Urinary bladder (tissue), 4 donors: ENCODE measurements around the gene MTA3. TPM values are rescaled to one million over a fixed set of nuclear protein-coding genes. Genes with fewer than 3 reads are reported as not detected.
"Not testable (repeated sequence)": the region's sequence is repeated elsewhere in the genome, so short reads cannot be mapped to it uniquely, and the experiment has no call there.

Experiments
- DNase-seq: peaks from one replicate; pipeline ENCODE4 v3.0.0-alpha.2; 2015; ENCODE audit errors: extremely low spot score
- H3K27ac ChIP-seq: one replicate; pipeline ENCODE4 v1.5.1; 2013; ENCODE audit warnings: low read depth, mild to moderate bottlenecking, moderate library complexity
- H3K36me3 ChIP-seq: one replicate; pipeline ENCODE4 v1.6.1; 2013; ENCODE audit warnings: mild to moderate bottlenecking, moderate library complexity; ENCODE audit not compliant: insufficient read depth
- H3K4me1 ChIP-seq: one replicate; pipeline ENCODE4 v1.6.1; 2013; ENCODE audit warnings: mild to moderate bottlenecking, moderate library complexity; ENCODE audit not compliant: insufficient read depth
- H3K4me3 ChIP-seq: one replicate; pipeline ENCODE4 v1.5.1; 2013; ENCODE audit warnings: low read depth, low read length
- WGBS: extraction: QIAGEN DNeasy Blood & Tissue Kit; methylation state at CpG from one replicate; pipeline ENCODE4 v1.1.7; 2013; 5-methylcytosine and 5-hydroxymethylcytosine counted together
- polyA plus RNA-seq: library from polyadenylated mRNA; stranded (reverse); fragments of 200-250 nt; gene quantifications from one replicate; pipeline ENCODE4 v1.2.3, GENCODE V29; 2013
- total RNA-seq: library from RNA; depleted of rRNA; stranded (reverse); fragments of >200 nt; gene quantifications from one replicate; pipeline ENCODE4 v1.2.3, GENCODE V29; 2014
- donor health status: healthy with polysubstance abuse.
- donor health status: healthy.

Gene MTA3
- total and polyA plus RNA-seq, 2 donors: 28.0 to 62.3 TPM

DNA sequence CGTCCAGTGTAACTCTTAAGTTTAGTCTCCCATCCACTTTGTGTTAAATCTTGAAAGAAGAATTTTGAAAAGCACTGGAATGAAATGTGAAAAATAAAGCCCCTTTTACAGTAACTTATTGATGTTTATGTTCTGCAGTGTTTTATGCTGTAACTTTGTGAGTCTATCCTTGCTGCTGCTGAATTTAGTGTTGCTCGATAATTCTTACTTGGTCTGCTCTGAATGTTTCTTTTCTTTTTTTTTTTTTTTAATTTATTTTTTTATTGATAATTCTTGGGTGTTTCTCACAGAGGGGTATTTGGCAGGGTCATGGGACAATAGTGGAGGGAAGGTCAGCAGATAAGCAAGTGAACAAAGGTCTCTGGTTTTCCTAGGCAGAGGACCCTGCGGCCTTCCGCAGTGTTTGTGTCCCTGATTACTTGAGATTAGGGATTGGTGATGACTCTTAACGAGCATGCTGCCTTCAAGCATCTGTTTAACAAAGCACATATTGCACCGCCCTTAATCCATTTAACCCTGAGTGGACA is 36.0 kb downstream of the MTA3 start:
- H3K27ac ChIP-seq, H3K4me3 ChIP-seq, H3K36me3 ChIP-seq, DNase-seq, H3K4me1 ChIP-seq: not testable (repeated sequence)
- 85% methylated on average over 6 of the region's 6 CpGs for WGBS

DNA sequence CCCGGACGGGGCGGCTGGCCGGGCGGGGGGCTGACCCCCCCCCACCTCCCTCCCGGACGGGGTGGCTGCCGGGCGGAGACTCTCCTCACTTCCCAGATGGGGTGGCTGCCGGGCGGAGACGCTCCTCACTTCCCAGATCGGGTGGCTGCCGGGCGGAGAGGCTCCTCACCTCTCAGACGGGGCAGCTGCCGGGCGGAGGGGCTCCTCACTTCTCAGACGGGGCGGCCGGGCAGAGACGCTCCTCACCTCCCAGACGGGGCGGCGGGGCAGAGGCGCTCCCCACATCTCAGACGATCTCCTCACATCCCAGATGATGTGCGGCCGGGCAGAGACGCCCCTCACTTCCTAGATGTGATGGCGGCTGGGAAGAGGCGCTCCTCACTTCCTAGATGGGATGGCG is 37.7 kb downstream of the MTA3 start:
- not testable (repeated sequence) for DNase-seq, H3K4me1 ChIP-seq, H3K27ac ChIP-seq, H3K36me3 ChIP-seq, H3K4me3 ChIP-seq
- 97% methylated on average over 26 of the region's 33 CpGs for WGBS

DNA sequence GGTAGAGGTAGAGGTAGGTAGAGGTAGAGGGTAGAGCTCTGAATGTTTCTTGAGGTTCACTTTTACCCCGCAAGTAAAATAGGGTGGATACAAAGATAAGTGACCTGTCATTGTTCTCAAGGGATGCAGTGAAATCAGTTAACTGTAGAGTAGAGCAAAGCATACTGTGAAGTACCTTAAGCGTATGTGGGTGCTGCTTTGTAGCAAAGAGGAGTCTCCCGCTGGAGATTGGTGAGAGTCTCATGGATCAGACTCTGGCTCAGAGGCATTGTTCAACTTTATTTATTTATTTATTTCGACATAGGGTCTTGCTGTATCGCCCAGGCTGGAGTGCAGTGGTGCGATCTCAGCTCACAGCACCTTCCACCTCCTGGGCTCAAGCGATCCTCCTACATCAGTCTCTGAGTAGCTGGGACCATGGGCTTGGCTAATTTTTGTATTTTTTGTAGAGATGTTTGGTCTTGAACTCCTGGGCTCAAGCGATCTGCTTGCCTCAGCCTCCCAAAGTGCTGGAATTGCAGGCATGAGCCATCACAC is 38.7 kb downstream of the MTA3 start:
- Histone ChIP-seq H3K27ac (no peak overlapping the region), H3K4me3 (no peak overlapping the region), H3K4me1 (no peaks in the 10 kb centered on the region), H3K36me3 (peaks cover 2% of the 10 kb centered on the region)
- DNase-seq: no peak
- WGBS: 73% methylated on average over 8 of the region's 8 CpGs

DNA sequence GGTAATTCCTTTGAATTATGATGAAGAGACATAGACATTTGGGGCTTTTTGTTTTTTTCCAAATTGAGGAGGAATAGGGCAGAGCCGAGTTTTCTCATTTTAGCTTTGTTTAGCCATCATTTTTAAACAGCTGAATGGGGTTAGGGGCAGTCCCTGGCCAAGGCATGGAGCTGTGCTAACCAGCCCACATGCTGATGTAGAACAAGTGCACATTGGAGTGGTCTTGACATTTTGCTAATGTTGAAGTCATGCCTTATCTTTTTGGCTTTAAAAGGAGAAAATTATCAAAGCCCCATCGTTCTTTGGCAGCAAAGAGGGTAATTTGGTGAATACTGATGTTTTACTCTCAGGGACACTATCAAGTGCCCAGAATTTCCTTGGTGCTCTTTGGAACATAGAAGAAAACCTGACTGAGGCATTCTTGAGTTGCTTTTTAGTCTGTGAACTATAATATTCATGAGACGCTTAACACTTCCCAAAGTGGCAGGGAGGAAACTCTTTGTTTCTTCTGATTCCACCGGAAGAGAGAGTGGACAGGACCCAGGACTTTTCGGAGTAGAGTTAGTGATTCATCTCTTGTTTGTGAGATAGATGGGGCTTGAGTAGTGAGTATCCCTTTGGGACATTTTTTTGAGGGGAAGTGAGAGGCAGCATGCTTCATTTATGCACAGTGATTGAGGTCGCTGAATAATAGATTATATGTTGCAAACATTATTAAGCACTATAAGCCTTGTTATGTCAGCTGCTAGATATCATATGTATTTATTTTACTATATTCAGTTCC is 45.0 kb downstream of the MTA3 start:
- no peak for DNase-seq
- 66% methylated on average over 6 of the region's 6 CpGs for WGBS

GRCh38 chr2:42614838-42615237 is 46.4 kb downstream of the MTA3 start:
- no peak for DNase-seq
- H3K4me3 ChIP-seq: no peak overlapping the region
- no peak overlapping the region for H3K27ac ChIP-seq
- 89% methylated on average over 7 of the region's 7 CpGs for WGBS
- H3K4me1 ChIP-seq: peaks cover 1% of the 10 kb centered on the region
- H3K36me3 ChIP-seq: peaks cover 4% of the 10 kb centered on the region

More for the DNA sequence above, 45.0 kb downstream of the MTA3 start:
- no peak overlapping the region for H3K27ac ChIP-seq
- no peak overlapping the region for H3K4me3 ChIP-seq
- peaks cover 6% of the 10 kb centered on the region for H3K36me3 ChIP-seq
- peaks cover 1% of the 10 kb centered on the region for H3K4me1 ChIP-seq

DNA sequence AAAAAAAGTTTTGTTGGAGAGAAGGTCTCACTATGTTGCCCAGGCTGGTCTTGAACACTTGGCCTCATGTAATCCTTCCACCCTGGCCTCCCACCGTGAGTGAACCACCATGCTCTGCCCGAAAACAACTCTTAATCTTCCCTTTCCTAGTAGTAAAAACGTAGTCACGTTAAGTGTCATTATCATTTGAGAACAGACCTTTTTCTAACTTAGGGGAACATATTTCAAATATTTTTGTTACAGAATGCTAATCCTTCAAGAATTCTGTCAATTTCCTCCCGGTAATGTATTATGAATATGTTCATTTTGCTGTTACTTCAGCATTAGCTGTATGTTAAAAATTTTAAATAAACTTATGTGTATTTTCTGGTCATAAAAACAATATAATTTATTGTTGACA is 49.7 kb downstream of the MTA3 start:
- Histone ChIP-seq H3K27ac (no peak overlapping the region), H3K36me3 (peaks cover 6% of the 10 kb centered on the region), H3K4me3 (no peak overlapping the region), H3K4me1 (peaks cover 1% of the 10 kb centered on the region)
- whole genome bisulfite sequencing: 90% methylated on average over 5 of the region's 5 CpGs
- DNase-seq: no peak

- DNase-seq: no peak
- no peaks in the 10 kb centered on the region for H3K4me1 ChIP-seq
- 82% methylated on average over 2 of the region's 2 CpGs for WGBS
- H3K27ac ChIP-seq: no peak overlapping the region
- no peak overlapping the region for H3K4me3 ChIP-seq
- H3K36me3 ChIP-seq: peaks cover 4% of the 10 kb centered on the region
These were observed 50.5 kb downstream of the MTA3 start for GRCh38 chr2:42618972-42619371.

DNA sequence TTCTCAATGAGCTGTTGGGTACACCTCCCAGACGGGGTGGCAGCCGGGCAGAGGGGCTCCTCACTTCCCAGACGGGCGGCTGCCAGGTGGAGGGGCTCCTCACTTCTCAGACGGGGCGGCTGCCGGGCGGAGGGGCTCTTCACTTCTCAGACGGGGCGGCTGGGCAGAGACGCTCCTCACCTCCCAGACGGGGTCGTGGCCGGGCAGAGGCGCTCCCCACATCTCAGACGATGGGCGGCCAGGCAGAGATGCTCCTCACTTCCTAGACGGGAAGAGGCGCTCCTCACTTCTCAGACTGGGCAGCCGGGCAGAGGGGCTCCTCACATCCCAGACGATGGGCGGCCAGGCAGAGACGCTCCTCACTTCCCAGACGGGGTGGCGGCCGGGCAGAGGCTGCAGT is 53.2 kb downstream of the MTA3 start:
- not testable (repeated sequence) for H3K4me3 ChIP-seq, H3K4me1 ChIP-seq, DNase-seq, H3K36me3 ChIP-seq, H3K27ac ChIP-seq
- WGBS: 98% methylated on average over 18 of the region's 26 CpGs

- 75% methylated on average over 5 of the region's 5 CpGs for WGBS
- Histone ChIP-seq H3K36me3 (peaks cover 2% of the 10 kb centered on the region), H3K27ac (no peak overlapping the region), H3K4me3 (no peak overlapping the region), H3K4me1 (no peaks in the 10 kb centered on the region)
- DNase-seq: no peak
These were observed 54.7 kb downstream of the MTA3 start for GRCh38 chr2:42622943-42623676.

DNA sequence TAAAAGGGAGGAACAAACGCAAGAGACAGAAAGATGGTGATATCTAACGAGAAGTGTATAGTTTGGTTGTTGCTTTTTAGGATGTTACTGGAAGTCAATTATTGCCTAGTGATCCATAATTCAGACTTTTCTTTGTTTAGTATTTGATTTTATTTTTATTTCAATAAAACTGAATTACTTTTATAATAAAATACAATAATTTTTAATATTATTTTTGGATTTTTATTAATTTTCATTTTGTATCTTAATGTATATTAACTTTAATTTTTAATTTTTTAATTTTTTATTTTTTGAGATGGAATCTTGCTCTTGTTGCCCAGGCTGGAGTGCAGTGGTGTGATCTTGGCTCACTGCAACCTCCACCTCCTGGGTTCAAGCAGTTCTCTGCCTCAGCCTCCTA is 55.6 kb downstream of the MTA3 start:
- H3K4me1 ChIP-seq: no peaks in the 10 kb centered on the region
- WGBS: over 99% methylated on average over 2 of the region's 2 CpGs
- peaks cover 2% of the 10 kb centered on the region for H3K36me3 ChIP-seq
- DNase-seq: no peak
- H3K4me3 ChIP-seq: no peak overlapping the region
- H3K27ac ChIP-seq: no peak overlapping the region

DNA sequence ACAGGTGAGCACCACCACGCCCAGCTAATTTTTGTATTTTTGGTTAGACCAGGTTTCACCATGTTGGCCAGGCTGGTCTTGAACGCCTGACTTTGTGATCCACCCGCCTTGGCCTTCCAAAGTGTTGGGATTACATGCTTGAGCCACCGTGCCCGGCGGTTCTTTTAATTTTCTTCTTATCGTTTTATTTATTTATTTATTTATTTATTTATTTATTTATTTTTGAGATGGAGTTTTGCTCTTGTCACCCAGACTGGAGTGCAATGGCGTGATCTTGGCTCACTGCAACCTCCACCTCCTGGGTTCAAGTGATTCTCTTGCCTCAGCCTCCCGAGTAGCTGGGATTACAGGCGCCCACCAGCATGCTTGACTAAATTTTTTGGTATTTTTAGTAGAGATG is 59.6 kb downstream of the MTA3 start:
- not testable (repeated sequence) for H3K36me3 ChIP-seq, H3K4me1 ChIP-seq, H3K4me3 ChIP-seq, H3K27ac ChIP-seq, DNase-seq
- WGBS: 97% methylated on average over 10 of the region's 10 CpGs

DNA sequence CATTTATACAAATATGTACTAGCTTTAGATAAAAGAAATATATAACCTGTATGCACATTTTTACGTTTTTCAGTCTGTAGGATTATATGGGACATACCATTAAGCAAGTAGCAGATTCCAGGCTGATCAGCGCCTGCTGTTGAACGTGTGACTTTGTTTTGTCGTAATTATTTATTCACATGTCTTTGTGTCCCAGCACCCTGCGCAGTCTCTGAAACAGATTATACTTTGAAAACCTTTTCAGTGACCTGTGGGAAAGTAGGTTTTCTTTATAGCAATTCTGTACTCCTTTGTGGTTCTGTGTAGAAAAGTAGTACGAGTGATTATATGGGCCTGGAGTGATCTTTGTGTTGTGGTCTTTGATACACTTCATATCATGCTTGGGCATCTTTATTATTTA is 68.5 kb downstream of the MTA3 start:
- H3K27ac ChIP-seq: no peak overlapping the region
- H3K36me3 ChIP-seq: no peaks in the 10 kb centered on the region
- H3K4me3 ChIP-seq: no peak overlapping the region
- WGBS: 90% methylated on average over 6 of the region's 6 CpGs
- H3K4me1 ChIP-seq: no peaks in the 10 kb centered on the region
- DNase-seq: no peak

DNA sequence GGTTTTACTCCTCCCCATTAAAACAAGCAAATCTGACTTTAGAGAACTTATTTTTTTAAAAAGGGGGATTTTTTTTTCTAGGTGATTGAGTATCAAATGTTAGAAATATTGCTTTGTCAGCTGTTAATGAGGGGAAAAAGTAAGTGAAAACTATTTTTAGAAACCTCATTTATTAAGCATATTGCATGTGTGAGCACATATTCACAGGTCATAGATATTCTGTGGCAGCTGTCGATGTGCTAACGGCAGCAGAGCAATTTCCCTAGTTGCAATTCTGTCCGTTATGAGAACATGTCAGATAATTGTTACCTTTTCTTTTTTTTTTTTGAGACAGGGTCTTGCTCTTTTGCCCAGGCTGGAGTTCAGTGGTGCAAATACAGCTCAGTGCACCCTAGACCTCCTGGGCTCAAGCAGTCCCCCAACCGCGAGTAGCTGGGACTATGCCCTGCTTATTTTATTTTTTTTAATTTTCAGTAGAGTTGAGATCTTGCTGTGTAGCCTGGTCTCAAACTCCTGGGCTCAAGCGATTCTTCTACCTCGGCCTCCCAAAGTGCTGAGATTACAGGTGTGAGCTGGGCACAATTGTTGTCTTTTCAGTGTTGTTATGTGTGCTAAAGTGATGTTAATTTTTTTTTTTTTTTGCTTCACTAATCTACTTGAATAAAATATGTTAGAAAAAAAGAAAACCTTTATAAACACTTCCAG is 69.8 kb downstream of the MTA3 start:
- Histone ChIP-seq H3K27ac (no peak overlapping the region), H3K4me3 (no peak overlapping the region), H3K4me1 (no peaks in the 10 kb centered on the region), H3K36me3 (no peaks in the 10 kb centered on the region)
- WGBS: 94% methylated on average over 7 of the region's 7 CpGs
- DNase-seq: no peak
